CD14-positive monocyte (primary cell): ENCODE data around the gene SLC27A6. TPM values are rescaled to one million over a fixed set of nuclear protein-coding genes. Genes with fewer than 3 reads are reported as not detected.

Experiments used
- DNase-seq, 3 donors: peaks; one replicate each; pipeline ENCODE4 v3.0.0-alpha.2; 2011 to 2022
- H2AFZ ChIP-seq: 2 replicates; pipeline ENCODE4 v1.6.0; 2012; ENCODE audit warnings: mild to moderate bottlenecking, low read depth, low read length, inconsistent platforms; ENCODE audit not compliant: insufficient read depth, poor library complexity, severe bottlenecking
- H3K27ac ChIP-seq, 2 donors: 1 replicate in 1 of 2; 2 replicates in 1 of 2; pipeline ENCODE4 v1.5.1; 2012 to 2013; ENCODE audit warnings: low read length in 2 of 2, control low read depth in 1 of 2, inconsistent platforms in 1 of 2, low read depth in 1 of 2, mild to moderate bottlenecking in 1 of 2
- H3K27me3 ChIP-seq, 2 donors: one replicate each; pipeline versions ENCODE4 v1.6.0 to v1.6.1; 2011 to 2013; ENCODE audit warnings: low read length in 2 of 2; ENCODE audit not compliant: control insufficient read depth in 2 of 2, insufficient read depth in 2 of 2
- H3K36me3 ChIP-seq, 2 donors: replicated peaks in 1 of 2; 1 replicate in 1 of 2; 2 replicates in 1 of 2; pipeline versions ENCODE4 v1.5.1 to v1.6.1; 2012 to 2013; ENCODE audit warnings: low read length in 2 of 2, control low read depth in 1 of 2, inconsistent platforms in 1 of 2, mild to moderate bottlenecking in 1 of 2; ENCODE audit not compliant: insufficient read depth in 2 of 2, control insufficient read depth in 1 of 2
- H3K4me1 ChIP-seq, 2 donors: 1 replicate in 1 of 2; 2 replicates in 1 of 2; pipeline versions ENCODE4 v1.5.1 to v1.6.1; 2012 to 2013; ENCODE audit warnings: low read length in 2 of 2, control low read depth in 1 of 2, inconsistent platforms in 1 of 2, mild to moderate bottlenecking in 1 of 2, moderate library complexity in 1 of 2; ENCODE audit not compliant: insufficient read depth in 2 of 2, control insufficient read depth in 1 of 2
- H3K4me2 ChIP-seq: replicated peaks from 2 replicates; pipeline ENCODE3; 2012; ENCODE audit warnings: low read length, moderate library complexity, mild to moderate bottlenecking; ENCODE audit not compliant: poor library complexity, severe bottlenecking; ENCODE audit errors: extremely low read depth
- H3K4me3 ChIP-seq, 3 experiments: fragments of 200-600 bp in 1 of 3; sonication (generic) in 1 of 3; replicated peaks in 1 of 3; 1 replicate in 2 of 3; 2 replicates in 1 of 3; pipeline ENCODE4 v1.5.1; 2011 to 2013; ENCODE audit warnings: low read length in 3 of 3, mild to moderate bottlenecking in 3 of 3, control low read depth in 2 of 3, low read depth in 2 of 3, inconsistent platforms in 1 of 3, moderate library complexity in 1 of 3
- H3K79me2 ChIP-seq: 2 replicates; pipeline ENCODE4 v1.6.0; 2012; ENCODE audit warnings: mild to moderate bottlenecking, control low read depth, inconsistent platforms, low read length, moderate library complexity; ENCODE audit not compliant: insufficient read depth
- H3K9ac ChIP-seq: 2 replicates; pipeline ENCODE4 v1.6.0; 2017; ENCODE audit warnings: low read length, mild to moderate bottlenecking; ENCODE audit not compliant: insufficient read depth, poor library complexity, severe bottlenecking
- H3K9me3 ChIP-seq, 2 donors: replicated peaks in 1 of 2; 1 replicate in 1 of 2; 2 replicates in 1 of 2; pipeline versions ENCODE4 v1.5.1 to v1.6.1; 2012 to 2013; ENCODE audit warnings: low read length in 2 of 2, control low read depth in 1 of 2; ENCODE audit not compliant: control insufficient read depth in 1 of 2, insufficient read depth in 1 of 2
- H4K20me1 ChIP-seq: 2 replicates; pipeline ENCODE4 v1.6.0; 2012; ENCODE audit warnings: mild to moderate bottlenecking, low read length, control low read depth, moderate library complexity; ENCODE audit not compliant: insufficient read depth
- H3K27ac Mint-ChIP-seq, 7 donors: one replicate each; pipeline ENCODE4 v1.8.0; 2020; ENCODE audit warnings: mild to moderate bottlenecking in 7 of 7, mixed read lengths in 7 of 7, moderate library complexity in 6 of 7, inconsistent platforms in 2 of 7
- H3K27me3 Mint-ChIP-seq, 3 donors: one replicate each; pipeline ENCODE4 v1.8.0; 2021 to 2022; ENCODE audit warnings: low read depth in 3 of 3, mild to moderate bottlenecking in 3 of 3, mixed read lengths in 3 of 3, moderate library complexity in 3 of 3, inconsistent platforms in 1 of 3
- H3K36me3 Mint-ChIP-seq, 2 donors: one replicate each; pipeline ENCODE4 v1.8.0; 2020; ENCODE audit warnings: mixed read lengths in 2 of 2, inconsistent platforms in 1 of 2, mild to moderate bottlenecking in 1 of 2
- H3K4me1 Mint-ChIP-seq: one replicate; pipeline ENCODE4 v1.8.0; 2020; ENCODE audit warnings: mild to moderate bottlenecking, mixed read lengths
- H3K4me3 Mint-ChIP-seq, 2 donors: one replicate each; pipeline ENCODE4 v1.8.0; 2020; ENCODE audit warnings: mild to moderate bottlenecking in 2 of 2, mixed read lengths in 2 of 2, moderate library complexity in 1 of 2
- H3K9me3 Mint-ChIP-seq, 7 donors: one replicate each; pipeline ENCODE4 v1.8.0; 2020 to 2022; ENCODE audit warnings: mixed read lengths in 7 of 7, mild to moderate bottlenecking in 6 of 7, moderate library complexity in 6 of 7, inconsistent platforms in 2 of 7
- CTCF ChIP-seq: fragments of 200-600 bp; IDR thresholded peaks from one replicate; pipeline ENCODE4 v1.8.0; 2022; ENCODE audit warnings: antibody characterized with exemption, mild to moderate bottlenecking
- WGBS: methylation state at CpG from one replicate; pipeline ENCODE4 v1.1.5; 2013; ENCODE audit warnings: missing lambda C conversion rate; ENCODE audit not compliant: insufficient coverage; 5-methylcytosine and 5-hydroxymethylcytosine counted together
- intact Hi-C, 2 donors: fragments of 100-400 bp; cut with micrococcal nuclease; formaldehyde crosslinking; loops; one replicate each; pipeline versions ENCODE4 v1.15.0 to v1.15.1; 2023
- polyA plus RNA-seq, 3 donors: library from polyadenylated mRNA; depleted of rRNA in 1 of 3; unstranded in 2 of 3; stranded (reverse) in 1 of 3; fragments of 300-500 nt in 2 of 3; fragments of >200 nt in 1 of 3; fragmentation: Illumina TruSeq in 2 of 3; gene quantifications; 1 replicate in 2 of 3; 2 replicates in 1 of 3; pipeline ENCODE4 v1.2.3, GENCODE V29; 2012 to 2021

The SLC27A6 gene
- polyA plus RNA-seq, 3 donors, result not detected

- no peak overlapping the region for H2AFZ ChIP-seq
- H3K4me2 ChIP-seq, result no peak overlapping the region
- H3K27me3 Mint-ChIP-seq, result peaks cover 0 to 3% (median 1%) of the 10 kb centered on the region in 3 donors
- peaks cover 0 to 2% (median 0%) of the 10 kb centered on the region in 7 donors for H3K9me3 Mint-ChIP-seq
- H3K27ac Mint-ChIP-seq, result no peak overlapping the region
- no peaks in the 10 kb centered on the region for H3K79me2 ChIP-seq
- DNase-seq, result no peak
- no peak overlapping the region for H3K4me3 Mint-ChIP-seq
- intact Hi-C loops, result no loop called here
- TF ChIP-seq CTCF, result no peak
- 100% methylated on average over 1 of the region's 1 CpG for WGBS
- no peaks in the 10 kb centered on the region for H3K4me1 Mint-ChIP-seq
- no peaks in the 10 kb centered on the region for H3K4me1 ChIP-seq
- no peaks in the 10 kb centered on the region for H3K36me3 Mint-ChIP-seq
- no peaks in the 10 kb centered on the region for H3K9me3 ChIP-seq
- no peak overlapping the region for H3K9ac ChIP-seq
- H4K20me1 ChIP-seq, result no peaks in the 10 kb centered on the region
- H3K27me3 ChIP-seq, result no peaks in the 10 kb centered on the region
- no peak overlapping the region for H3K4me3 ChIP-seq
- no peaks in the 10 kb centered on the region for H3K36me3 ChIP-seq
- no peak overlapping the region for H3K27ac ChIP-seq
Measured at GRCh38 chr5:129063483-129064113, 98.3 kb downstream of the SLC27A6 start.

DNA sequence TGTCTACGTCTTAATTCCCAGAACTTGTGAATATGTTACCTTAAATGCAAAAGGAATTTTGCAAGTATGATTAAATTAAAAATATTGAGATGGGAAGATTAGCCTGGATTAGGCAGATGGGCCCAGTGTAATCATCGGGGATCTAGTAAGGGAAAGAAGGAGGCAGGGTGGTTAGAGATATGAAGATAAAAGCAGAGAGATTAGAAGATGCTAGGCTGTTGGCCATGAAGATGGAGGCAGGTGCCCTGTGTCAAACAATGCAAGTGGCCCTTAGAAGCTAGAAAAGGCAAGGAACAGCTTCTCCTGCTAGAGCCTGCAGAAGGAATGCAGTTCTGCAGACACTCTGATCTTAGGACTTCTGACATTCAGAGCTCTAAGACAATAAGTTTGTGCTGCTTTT lies 100.4 kb downstream of the SLC27A6 start:
- Mint-ChIP-seq H3K27me3 (peaks cover 0 to 3% (median 1%) of the 10 kb centered on the region in 3 donors), H3K9me3 (no peaks in the 10 kb centered on the region), H3K27ac (no peak overlapping the region), H3K36me3 (no peaks in the 10 kb centered on the region), H3K4me3 (no peak overlapping the region), H3K4me1 (no peaks in the 10 kb centered on the region)
- intact Hi-C loops, result no loop called here
- Histone ChIP-seq H3K79me2 (no peaks in the 10 kb centered on the region), H3K4me2 (no peak overlapping the region), H3K4me3 (no peak overlapping the region), H3K9ac (no peak overlapping the region), H3K27ac (no peak overlapping the region), H3K36me3 (no peaks in the 10 kb centered on the region), H3K4me1 (no peaks in the 10 kb centered on the region), H2AFZ (no peak overlapping the region), H3K27me3 (no peaks in the 10 kb centered on the region), H3K9me3 (no peaks in the 10 kb centered on the region), H4K20me1 (no peaks in the 10 kb centered on the region)
- no peak for DNase-seq
- WGBS, result 100% methylated on average over 2 of the region's 2 CpGs
- no peak for TF ChIP-seq CTCF
